ENCODE data around the gene RHBDL1.

RHBDL1 gene

GRCh38 chr16:629185-629832 is 46.2 kb upstream of the RHBDL1 start:
- FAIRE-seq (no peak), DNase-seq (ENCODE audit: insufficient read length, low spot score) (no peak)
- TF ChIP-seq CTCF (IDR thresholded peaks at IDR 0.05; ENCODE audit: insufficient read depth, missing control alignments): no peak

- no peak for TF ChIP-seq CTCF (IDR thresholded peaks at IDR 0.05; ENCODE audit: insufficient read depth, missing control alignments)
- DNase-seq (ENCODE audit: insufficient read length, low spot score) (no peak), FAIRE-seq (no peak)
Measured at GRCh38 chr16:629833-630248, 45.6 kb upstream of the RHBDL1 start.

GRCh38 chr16:630249-630814 is 45.1 kb upstream of the RHBDL1 start:
- TF ChIP-seq CTCF (IDR thresholded peaks at IDR 0.05; ENCODE audit: insufficient read depth, missing control alignments): no peak
- no peak for DNase-seq (ENCODE audit: insufficient read length, low spot score)
- FAIRE-seq: no peak

GRCh38 chr16:630815-631405 is 44.6 kb upstream of the RHBDL1 start, which contains the start of gene WFIKKN1:
Gene WFIKKN1, plus strand, starts transcription at chr16:630985. Its CDS starts 269 bp downstream, at chr16:631254.
- FAIRE-seq (no peak), DNase-seq (ENCODE audit: insufficient read length, low spot score) (no peak)
- no peak for TF ChIP-seq CTCF (IDR thresholded peaks at IDR 0.05; ENCODE audit: insufficient read depth, missing control alignments)

GRCh38 chr16:631808-632358 is 43.6 kb upstream of the RHBDL1 start:
- no peak for TF ChIP-seq CTCF (IDR thresholded peaks at IDR 0.05; ENCODE audit: insufficient read depth, missing control alignments)
- no peak for FAIRE-seq
- no peak for DNase-seq (ENCODE audit: insufficient read length, low spot score)

GRCh38 chr16:632486-633335 is 42.8 kb upstream of the RHBDL1 start:
- no peak for FAIRE-seq
- TF ChIP-seq CTCF (IDR thresholded peaks at IDR 0.05; ENCODE audit: insufficient read depth, missing control alignments): no peak
- no peak for DNase-seq (ENCODE audit: insufficient read length, low spot score)
